Measurements from ENCODE around the gene SYNDIG1. TPM values are rescaled to one million over a fixed set of nuclear protein-coding genes. Genes with fewer than 3 reads are reported as not detected.

SYNDIG1 gene
- polyA plus RNA-seq, 1 of the 3 experiments (the other 2 are of a cell fraction), result not detected

DNA sequence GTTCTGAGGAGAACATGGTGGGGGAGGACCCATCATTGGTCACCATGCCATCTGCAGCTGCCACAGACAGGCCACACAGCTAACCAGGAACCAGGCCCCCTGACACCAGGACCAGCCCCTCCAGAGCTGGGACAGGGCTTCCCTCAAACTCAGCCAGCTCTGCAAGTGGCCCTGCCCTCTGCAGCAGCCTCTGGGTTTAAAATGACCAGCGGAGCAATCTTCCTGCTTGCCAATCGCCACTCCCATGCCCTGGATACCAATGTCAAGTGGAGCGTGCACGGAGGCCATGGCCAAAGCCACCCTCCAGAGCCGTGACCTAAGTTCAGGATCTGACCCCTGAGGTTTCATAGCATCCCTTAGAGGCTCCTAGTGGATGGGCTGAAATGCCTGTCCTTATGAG, 199.4 kb downstream of the SYNDIG1 start:
- Histone ChIP-seq H3K79me2 (ENCODE audit: insufficient read depth) (no peaks in the 10 kb centered on the region), H3K9ac (no peak overlapping the region), H3K27me3 (ENCODE audit: insufficient read depth) (no peaks in the 10 kb centered on the region), H3K9me3 (no peaks in the 10 kb centered on the region), H3K9me2 (no peaks in the 10 kb centered on the region), H2AFZ (ENCODE audit: low read depth) (no peak overlapping the region), H4K20me1 (ENCODE audit: insufficient read depth) (no peaks in the 10 kb centered on the region), H3K27ac (ENCODE audit: low read depth in 2 of 2, low read length in 1 of 2) (no peak overlapping the region), H3F3A (replicated peaks; ENCODE audit: insufficient read depth) (no peaks in the 10 kb centered on the region), H3K4me3 (ENCODE audit: low read depth in 2 of 2, low read length in 1 of 2) (no peak overlapping the region), H3K4me2 (no peak overlapping the region), H3K4me1 (ENCODE audit: control insufficient read depth in 1 of 2, insufficient read depth in 2 of 2, low read depth in 1 of 2, low read length in 1 of 2) (peaks cover 0 to 6% of the 10 kb centered on the region in 2 experiments; a peak in 2 of 4 replicates), H3K36me3 (replicated peaks in 1 of 2; ENCODE audit: control insufficient read depth in 1 of 2, insufficient read depth in 2 of 2, low read length in 1 of 2) (no peaks in the 10 kb centered on the region)
- DNase-seq, result no peak
- 21% methylated on average over 2 of the region's 5 CpGs for WGBS (ENCODE audit: low lambda C conversion rate)
- no peak for TF ChIP-seq ELF1 (IDR thresholded peaks at IDR 0.05)
- TF ChIP-seq, protein P1, sequence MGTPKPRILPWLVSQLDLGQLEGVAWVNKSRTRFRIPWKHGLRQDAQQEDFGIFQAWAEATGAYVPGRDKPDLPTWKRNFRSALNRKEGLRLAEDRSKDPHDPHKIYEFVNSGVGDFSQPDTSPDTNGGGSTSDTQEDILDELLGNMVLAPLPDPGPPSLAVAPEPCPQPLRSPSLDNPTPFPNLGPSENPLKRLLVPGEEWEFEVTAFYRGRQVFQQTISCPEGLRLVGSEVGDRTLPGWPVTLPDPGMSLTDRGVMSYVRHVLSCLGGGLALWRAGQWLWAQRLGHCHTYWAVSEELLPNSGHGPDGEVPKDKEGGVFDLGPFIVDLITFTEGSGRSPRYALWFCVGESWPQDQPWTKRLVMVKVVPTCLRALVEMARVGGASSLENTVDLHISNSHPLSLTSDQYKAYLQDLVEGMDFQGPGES (IDR thresholded peaks at IDR 0.05; ENCODE audit: low read depth, low read length), result no peak
- CTCF ChIA-PET, result no interaction called here
- POLR2A ChIA-PET, result no interaction called here

GRCh38 chr20:24669701-24670100, 200.3 kb downstream of the SYNDIG1 start:
- Histone ChIP-seq H2AFZ (ENCODE audit: low read depth) (no peak overlapping the region), H3K9me3 (no peaks in the 10 kb centered on the region), H4K20me1 (ENCODE audit: insufficient read depth) (no peaks in the 10 kb centered on the region), H3K9me2 (no peaks in the 10 kb centered on the region), H3F3A (replicated peaks; ENCODE audit: insufficient read depth) (no peaks in the 10 kb centered on the region), H3K27me3 (ENCODE audit: insufficient read depth) (no peaks in the 10 kb centered on the region), H3K27ac (ENCODE audit: low read depth in 2 of 2, low read length in 1 of 2) (no peak overlapping the region), H3K4me1 (ENCODE audit: control insufficient read depth in 1 of 2, insufficient read depth in 2 of 2, low read depth in 1 of 2, low read length in 1 of 2) (peaks cover 0 to 8% of the 10 kb centered on the region in 2 experiments; a peak in 2 of 4 replicates), H3K4me2 (no peak overlapping the region), H3K36me3 (replicated peaks in 1 of 2; ENCODE audit: control insufficient read depth in 1 of 2, insufficient read depth in 2 of 2, low read length in 1 of 2) (no peaks in the 10 kb centered on the region), H3K79me2 (ENCODE audit: insufficient read depth) (no peaks in the 10 kb centered on the region), H3K9ac (no peak overlapping the region), H3K4me3 (ENCODE audit: low read depth in 2 of 2, low read length in 1 of 2) (no peak overlapping the region)
- no peak for TF ChIP-seq PBX3 (IDR thresholded peaks at IDR 0.05)
- no peak for TF ChIP-seq GABPA (IDR thresholded peaks at IDR 0.05; ENCODE audit: low read depth)
- no peak for TF ChIP-seq FOSL2 (IDR thresholded peaks at IDR 0.05; ENCODE audit: borderline replicate concordance, low read depth)
- TF ChIP-seq, protein P1 (IDR thresholded peaks at IDR 0.05; ENCODE audit: low read depth, low read length), result no peak
- TF ChIP-seq EZH2phosphoT487 (IDR thresholded peaks at IDR 0.05; ENCODE audit: borderline replicate concordance, low read depth), result no peak
- no peak for TF ChIP-seq TEAD4 (IDR thresholded peaks at IDR 0.05; ENCODE audit: borderline replicate concordance, insufficient read depth)
- TF ChIP-seq, protein P2, sequence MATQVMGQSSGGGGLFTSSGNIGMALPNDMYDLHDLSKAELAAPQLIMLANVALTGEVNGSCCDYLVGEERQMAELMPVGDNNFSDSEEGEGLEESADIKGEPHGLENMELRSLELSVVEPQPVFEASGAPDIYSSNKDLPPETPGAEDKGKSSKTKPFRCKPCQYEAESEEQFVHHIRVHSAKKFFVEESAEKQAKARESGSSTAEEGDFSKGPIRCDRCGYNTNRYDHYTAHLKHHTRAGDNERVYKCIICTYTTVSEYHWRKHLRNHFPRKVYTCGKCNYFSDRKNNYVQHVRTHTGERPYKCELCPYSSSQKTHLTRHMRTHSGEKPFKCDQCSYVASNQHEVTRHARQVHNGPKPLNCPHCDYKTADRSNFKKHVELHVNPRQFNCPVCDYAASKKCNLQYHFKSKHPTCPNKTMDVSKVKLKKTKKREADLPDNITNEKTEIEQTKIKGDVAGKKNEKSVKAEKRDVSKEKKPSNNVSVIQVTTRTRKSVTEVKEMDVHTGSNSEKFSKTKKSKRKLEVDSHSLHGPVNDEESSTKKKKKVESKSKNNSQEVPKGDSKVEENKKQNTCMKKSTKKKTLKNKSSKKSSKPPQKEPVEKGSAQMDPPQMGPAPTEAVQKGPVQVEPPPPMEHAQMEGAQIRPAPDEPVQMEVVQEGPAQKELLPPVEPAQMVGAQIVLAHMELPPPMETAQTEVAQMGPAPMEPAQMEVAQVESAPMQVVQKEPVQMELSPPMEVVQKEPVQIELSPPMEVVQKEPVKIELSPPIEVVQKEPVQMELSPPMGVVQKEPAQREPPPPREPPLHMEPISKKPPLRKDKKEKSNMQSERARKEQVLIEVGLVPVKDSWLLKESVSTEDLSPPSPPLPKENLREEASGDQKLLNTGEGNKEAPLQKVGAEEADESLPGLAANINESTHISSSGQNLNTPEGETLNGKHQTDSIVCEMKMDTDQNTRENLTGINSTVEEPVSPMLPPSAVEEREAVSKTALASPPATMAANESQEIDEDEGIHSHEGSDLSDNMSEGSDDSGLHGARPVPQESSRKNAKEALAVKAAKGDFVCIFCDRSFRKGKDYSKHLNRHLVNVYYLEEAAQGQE (IDR thresholded peaks at IDR 0.05; ENCODE audit: low read depth, low read length), result no peak
- TF ChIP-seq YY1 (IDR thresholded peaks at IDR 0.05; ENCODE audit: low read depth), result no peak
- no peak for TF ChIP-seq SMC3 (IDR thresholded peaks at IDR 0.05; ENCODE audit: low read depth, low read length)
- no peak for TF ChIP-seq USF1 (IDR thresholded peaks at IDR 0.05; ENCODE audit: borderline replicate concordance, low read depth)
- TF ChIP-seq CTCF (IDR thresholded peaks at IDR 0.05), result no peak
- no peak for DNase-seq
- ChIA-PET CTCF (no interaction called here), POLR2A (no interaction called here)
- WGBS (ENCODE audit: low lambda C conversion rate), result 56% methylated on average over 7 of the region's 7 CpGs

Data from SK-N-SH (cell line).